H1 (cell line): ENCODE data around the gene CYB561D2. TPM values are rescaled to one million over a fixed set of nuclear protein-coding genes. Genes with fewer than 3 reads are reported as not detected.

ENCODE experiments used
- CTCF ChIA-PET: fragments of 300-600 bp; sonication (Branson Sonifier 250); formaldehyde crosslinking; loops from one replicate; lab custom pipeline; 2021; ENCODE audit not compliant: partially characterized antibody; lab: Charles Lee
- POLR2A ChIA-PET: fragments of 300-600 bp; sonication (Branson Sonifier 250); formaldehyde crosslinking; loops from one replicate; lab custom pipeline; 2021; ENCODE audit warnings: inconsistent platforms; ENCODE audit not compliant: partially characterized antibody; lab: Charles Lee
- DNase-seq, 2 experiments: peaks; one replicate each; pipeline versions ENCODE4 v3.0.0 to v3.0.0-alpha.2; 2010 to 2022; ENCODE audit warnings: low spot score in 2 of 2, low read depth in 1 of 2, mixed read lengths in 1 of 2
- FAIRE-seq: peaks from 2 replicates; lab custom pipeline; 2011; peaks lifted over from hg19 to GRCh38; lab: Jason Lieb, UNC
- H2AFZ ChIP-seq: 2 replicates; pipeline ENCODE4 v1.8.1; 2012; ENCODE audit warnings: low read length, inconsistent platforms
- H2AK5ac ChIP-seq: 2 replicates; pipeline ENCODE4 v1.6.1; 2013; ENCODE audit warnings: low read depth, low read length
- H2BK120ac ChIP-seq: replicated peaks from 2 replicates; pipeline ENCODE3; 2013; ENCODE audit warnings: low read depth, low read length, inconsistent platforms
- H2BK12ac ChIP-seq: 2 replicates; pipeline ENCODE4 v1.6.1; 2013; ENCODE audit warnings: low read depth, low read length
- H2BK15ac ChIP-seq: 2 replicates; pipeline ENCODE4 v1.6.1; 2013; ENCODE audit warnings: low read length
- H2BK20ac ChIP-seq: 2 replicates; pipeline ENCODE4 v1.6.1; 2013; ENCODE audit warnings: low read length
- H2BK5ac ChIP-seq: 2 replicates; pipeline ENCODE4 v1.6.1; 2013; ENCODE audit warnings: low read depth, low read length
- H3K14ac ChIP-seq: 2 replicates; pipeline ENCODE4 v1.6.1; 2013; ENCODE audit warnings: inconsistent platforms; ENCODE audit not compliant: insufficient read length
- H3K18ac ChIP-seq: 2 replicates; pipeline ENCODE4 v1.6.1; 2013; ENCODE audit warnings: low read length; ENCODE audit errors: extremely low read depth
- H3K23ac ChIP-seq: 2 replicates; pipeline ENCODE4 v1.6.1; 2013; ENCODE audit warnings: inconsistent platforms; ENCODE audit not compliant: insufficient read length
- H3K23me2 ChIP-seq: 2 replicates; pipeline ENCODE4 v1.6.1; 2013; ENCODE audit warnings: low read depth, low read length
- H3K27ac ChIP-seq: 2 replicates; pipeline ENCODE4 v1.6.1; 2011; ENCODE audit warnings: low read depth, low read length, inconsistent platforms
- H3K27me3 ChIP-seq, 4 experiments: replicated peaks in 1 of 4; 1 replicate in 1 of 4; 2 replicates in 3 of 4; pipeline versions ENCODE4 v1.6.1 to v1.8.1; 2011 to 2013; ENCODE audit warnings: low read length in 3 of 4, mild to moderate bottlenecking in 3 of 4, inconsistent platforms in 2 of 4, mixed read lengths in 2 of 4, moderate library complexity in 1 of 4; ENCODE audit not compliant: control insufficient read depth in 3 of 4, insufficient read depth in 3 of 4; ENCODE audit errors: extremely low read depth in 1 of 4
- H3K36me3 ChIP-seq, 4 experiments: 2 replicates each; pipeline versions ENCODE4 v1.6.1 to v1.8.1; 2011 to 2013; ENCODE audit warnings: mild to moderate bottlenecking in 4 of 4, low read length in 3 of 4, moderate library complexity in 2 of 4, control low read depth in 1 of 4, inconsistent platforms in 1 of 4; ENCODE audit not compliant: insufficient read depth in 4 of 4, control insufficient read depth in 2 of 4
- H3K4ac ChIP-seq: replicated peaks from 2 replicates; pipeline ENCODE3; 2013; ENCODE audit warnings: low read length, low read depth, mixed read lengths, inconsistent platforms; ENCODE audit not compliant: insufficient read length
- H3K4me1 ChIP-seq, 4 experiments: replicated peaks in 1 of 4; 1 replicate in 1 of 4; 2 replicates in 3 of 4; pipeline versions ENCODE4 v1.6.1 to v1.8.1; 2011 to 2013; ENCODE audit warnings: low read length in 3 of 4, inconsistent platforms in 2 of 4, mixed read lengths in 1 of 4; ENCODE audit not compliant: insufficient read depth in 4 of 4, control insufficient read depth in 3 of 4
- H3K4me2 ChIP-seq, 2 experiments: 2 replicates each; pipeline versions ENCODE4 v1.6.1 to v1.8.1; 2011 to 2013; ENCODE audit warnings: low read depth in 2 of 2, low read length in 2 of 2, control low read depth in 1 of 2, inconsistent platforms in 1 of 2, mild to moderate bottlenecking in 1 of 2; ENCODE audit not compliant: insufficient read depth in 1 of 2
- H3K4me3 ChIP-seq, 4 experiments: fragments of 200-600, 300-600 bp in 1 of 4; sonication (generic), shearing (Covaris generic), sonication (Bioruptor Twin) in 1 of 4; 2 replicates each; pipeline versions ENCODE4 v1.5.1 to v1.8.1; 2011 to 2016; ENCODE audit warnings: low read length in 4 of 4, low read depth in 3 of 4, control low read depth in 2 of 4, inconsistent platforms in 2 of 4, mild to moderate bottlenecking in 2 of 4, mixed read lengths in 1 of 4, moderate library complexity in 1 of 4; ENCODE audit not compliant: insufficient read depth in 2 of 4; ENCODE audit errors: extremely low read depth in 1 of 4
- H3K56ac ChIP-seq: replicated peaks from 2 replicates; pipeline ENCODE3; 2013; ENCODE audit warnings: low read depth, mild to moderate bottlenecking, mixed read lengths, low read length, inconsistent platforms; ENCODE audit not compliant: insufficient read length
- H3K79me1 ChIP-seq: 2 replicates; pipeline ENCODE4 v1.6.1; 2013; ENCODE audit warnings: low read depth, low read length, control low read depth
- H3K79me2 ChIP-seq, 2 experiments: 2 replicates each; pipeline versions ENCODE4 v1.6.1 to v1.8.1; 2012 to 2013; ENCODE audit warnings: low read length in 2 of 2, mild to moderate bottlenecking in 2 of 2, inconsistent platforms in 1 of 2; ENCODE audit not compliant: insufficient read depth in 2 of 2, control insufficient read depth in 1 of 2
- H3K9ac ChIP-seq, 4 experiments: replicated peaks in 1 of 4; 1 replicate in 1 of 4; 2 replicates in 3 of 4; pipeline versions ENCODE4 v1.6.1 to v1.8.1; 2011 to 2013; ENCODE audit warnings: low read depth in 3 of 4, low read length in 3 of 4, control low read depth in 2 of 4, mild to moderate bottlenecking in 2 of 4, moderate library complexity in 2 of 4, inconsistent platforms in 1 of 4; ENCODE audit errors: extremely low read depth in 1 of 4
- H3K9me3 ChIP-seq, 2 experiments: 2 replicates each; pipeline versions ENCODE4 v1.6.1 to v1.8.1; 2012 to 2013; ENCODE audit warnings: mild to moderate bottlenecking in 2 of 2, moderate library complexity in 2 of 2, control low read depth in 1 of 2, inconsistent platforms in 1 of 2, low read depth in 1 of 2, low read length in 1 of 2, mixed read lengths in 1 of 2; ENCODE audit not compliant: insufficient read depth in 2 of 2
- H4K20me1 ChIP-seq, 2 experiments: replicated peaks in 1 of 2; 2 replicates each; pipeline versions ENCODE3 to v1.8.1; 2011 to 2013; ENCODE audit warnings: inconsistent platforms in 2 of 2, low read length in 2 of 2, mild to moderate bottlenecking in 1 of 2; ENCODE audit not compliant: insufficient read depth in 2 of 2, control insufficient read depth in 1 of 2
- H4K5ac ChIP-seq: 2 replicates; pipeline ENCODE4 v1.6.1; 2013; ENCODE audit warnings: low read length, low read depth, mixed read lengths, inconsistent platforms; ENCODE audit not compliant: insufficient read length
- H4K8ac ChIP-seq: 2 replicates; pipeline ENCODE4 v1.8.0; 2013; ENCODE audit warnings: mild to moderate bottlenecking, moderate library complexity, low read length, inconsistent platforms; ENCODE audit not compliant: insufficient read depth; ENCODE audit errors: extremely low read depth
- H4K91ac ChIP-seq: replicated peaks from 2 replicates; pipeline ENCODE3; 2013; ENCODE audit warnings: low read length, mixed read lengths, inconsistent platforms; ENCODE audit not compliant: insufficient read length
- CHD1 ChIP-seq: IDR thresholded peaks from 2 replicates; pipeline ENCODE4 v1.6.1; 2012; ENCODE audit warnings: low read depth, low read length, improper control_type of control experiment
- CREB1 ChIP-seq: IDR thresholded peaks from 2 replicates; pipeline ENCODE4 v1.6.1; 2012; ENCODE audit warnings: inconsistent platforms
- CTCF ChIP-seq, 3 experiments: IDR thresholded peaks; 1 replicate in 2 of 3; 2 replicates in 1 of 3; pipeline versions ENCODE4 v1.5.1 to v1.6.1; 2011; ENCODE audit warnings: low read length in 3 of 3, mild to moderate bottlenecking in 3 of 3, inconsistent platforms in 2 of 3, low read depth in 1 of 3, moderate library complexity in 1 of 3; ENCODE audit not compliant: insufficient read depth in 1 of 3; ENCODE audit errors: control extremely low read depth in 1 of 3
- FOSL1 ChIP-seq: IDR thresholded peaks from 2 replicates; pipeline ENCODE4 v1.6.1; 2011; ENCODE audit warnings: mild to moderate bottlenecking, low read depth, low read length, moderate library complexity; ENCODE audit not compliant: insufficient read depth
- JUND ChIP-seq: IDR thresholded peaks from 2 replicates; pipeline ENCODE4 v1.6.1; 2011; ENCODE audit warnings: mild to moderate bottlenecking, improper control_type of control experiment, low read length
- RAD21 ChIP-seq, 2 experiments: IDR thresholded peaks in 1 of 2; conservative IDR thresholded peaks in 1 of 2; 2 replicates each; pipeline ENCODE4 v1.6.1; 2011; ENCODE audit warnings: low read depth in 2 of 2, low read length in 2 of 2, improper control_type of control experiment in 1 of 2, inconsistent platforms in 1 of 2, mild to moderate bottlenecking in 1 of 2, moderate library complexity in 1 of 2
- SP2 ChIP-seq: IDR thresholded peaks from 2 replicates; pipeline ENCODE4 v1.6.1; 2012; ENCODE audit warnings: mild to moderate bottlenecking, low read length, inconsistent platforms
- SRF ChIP-seq: IDR thresholded peaks from 2 replicates; pipeline ENCODE4 v1.6.1; 2011; ENCODE audit warnings: mild to moderate bottlenecking, low read depth, low read length, moderate library complexity
- WGBS, 2 experiments: shearing (Covaris generic) in 1 of 2; methylation state at CpG; one replicate each; pipeline versions ENCODE4 v1.1.6 to v1.1.7; 2013 to 2015; ENCODE audit warnings: low lambda C conversion rate in 2 of 2, mixed read lengths in 2 of 2, inconsistent platforms in 1 of 2, low coverage in 1 of 2, missing lambda C conversion rate in 1 of 2; ENCODE audit not compliant: insufficient replicate concordance in 2 of 2, insufficient coverage in 1 of 2, insufficient read length in 1 of 2; ENCODE audit errors: extremely low coverage in 1 of 2, missing lambda C conversion rate in 1 of 2; 5-methylcytosine and 5-hydroxymethylcytosine counted together
- polyA plus RNA-seq, 7 experiments: library from polyadenylated mRNA; depleted of rRNA in 3 of 7; stranded (reverse) in 5 of 7; unstranded in 2 of 7; fragments of >200 nt in 5 of 7; fragments of 200-250 nt in 2 of 7; gene quantifications; 1 replicate in 5 of 7; 2 replicates in 1 of 7; 4 replicates in 1 of 7; pipeline versions ENCODE4 v1.2.1 to v1.2.3, GENCODE V29; 2011 to 2013; ENCODE audit warnings: missing spikeins in 2 of 7, mixed read lengths in 2 of 7
- total RNA-seq: library from RNA; stranded (reverse); fragmentation: NEBNext Ultra II Directional; extraction: Animal tissue kit (Norgen Biotek cat#: 25700); gene quantifications from 2 replicates; pipeline ENCODE4 v1.2.1, GENCODE V29; 2021

CYB561D2 gene
- total and polyA plus RNA-seq, 2 of the 8 experiments (the other 6 are each of a cell fraction or from before 2014, with no cell fraction given), result 9.8 to 34.0 TPM

- Histone ChIP-seq H3K79me1 (peaks cover 16% of the 10 kb centered on the region), H2BK15ac (no peak overlapping the region), H3K23me2 (peaks cover 12% of the 10 kb centered on the region; the same call in 1 of the 2 replicates), H3K27me3 (no peaks in the 10 kb centered on the region), H2BK20ac (no peak overlapping the region), H4K5ac (no peak overlapping the region), H3K14ac (no peak overlapping the region), H2BK120ac (no peak overlapping the region), H2BK12ac (no peak overlapping the region), H3K56ac (no peak overlapping the region), H2AK5ac (no peak overlapping the region), H3K4me2 (peak overlapping the region in 1 of 2 experiments; percentile 72; a peak in 1 of 4 replicates), H4K20me1 (peaks cover 9 to 22% of the 10 kb centered on the region in 2 experiments), H3K36me3 (peaks cover 3 to 10% (median 5%) of the 10 kb centered on the region in 4 experiments; a peak in 5 of 8 replicates), H3K9ac (no peak overlapping the region), H3K4ac (no peak overlapping the region), H2AFZ (no peak overlapping the region), H3K27ac (no peak overlapping the region), H4K91ac (no peak overlapping the region), H3K18ac (no peak overlapping the region), H3K9me3 (no peaks in the 10 kb centered on the region), H4K8ac (no peak overlapping the region; the same call in 1 of the 2 replicates), H3K79me2 (peaks cover 0 to 26% of the 10 kb centered on the region in 2 experiments; a peak in 2 of 4 replicates), H2BK5ac (no peak overlapping the region), H3K4me1 (peaks cover 0 to 20% (median 12%) of the 10 kb centered on the region in 4 experiments; a peak in 6 of 7 replicates), H3K23ac (no peak overlapping the region), H3K4me3 (no peak overlapping the region)
- no peak for FAIRE-seq
- POLR2A ChIA-PET, result interaction anchor here (1.0 to 3.3 kb wide), 7 partner anchors 9 to 275 kb away, joined by 3 to 16 read pairs (median 4); partner anchors contain the start of gene ZMYND10
- 89% methylated on average over 5 of the region's 5 CpGs; no CpG with 5 or more reads in 1 of the 2 experiments for WGBS, 2 experiments
- CTCF ChIA-PET, result interaction anchor here (0.6 to 13.4 kb wide), 13 partner anchors 9 to 259 kb away, joined by 3 to 136 read pairs (median 5); partner anchors contain the start of gene ZMYND10
- DNase-seq, result peak in 1 of 2 experiments; percentile 42
- TF ChIP-seq SRF (no peak), RAD21 (IDR thresholded peaks at IDR 0.05 in 1 of 2, conservative IDR thresholded peaks at IDR 0.05 in 1 of 2; ENCODE audit: low read depth in 2 of 2, low read length in 2 of 2) (peak; percentile 17 to 27; a peak in 2 of 4 replicates), CREB1 (no peak), FOSL1 (no peak), SP2 (no peak), CHD1 (no peak), JUND (no peak), CTCF (IDR thresholded peaks at IDR 0.05; ENCODE audit: control extremely low read depth in 1 of 3, insufficient read depth in 1 of 3, low read depth in 1 of 3, low read length in 3 of 3) (peak in 2 of 3 experiments; percentile 14 to 19; a peak in 1 of 4 replicates)
Observed at GRCh38 chr3:50355829-50356552, 5.3 kb downstream of the CYB561D2 start.
